H9 (cell line): Measurements from ENCODE around the gene UBR2. TPM values are rescaled to one million over a fixed set of nuclear protein-coding genes. Genes with fewer than 3 reads are reported as not detected.

Experiments used
- DNase-seq: peaks from one replicate; pipeline ENCODE4 v3.0.0-alpha.2; 2017
- H2AFZ ChIP-seq: one replicate; pipeline ENCODE4 v1.6.1; 2013; ENCODE audit warnings: mild to moderate bottlenecking, low read length, control low read depth, moderate library complexity
- H2AK5ac ChIP-seq: 2 replicates; pipeline ENCODE4 v1.6.1; 2013; ENCODE audit warnings: low read length, control low read depth, mixed read lengths; ENCODE audit not compliant: insufficient read length
- H2BK120ac ChIP-seq: one replicate; pipeline ENCODE4 v1.6.1; 2013; ENCODE audit warnings: low read depth, mild to moderate bottlenecking, low read length, control low read depth, inconsistent platforms; ENCODE audit not compliant: poor library complexity, severe bottlenecking
- H2BK12ac ChIP-seq: 2 replicates; pipeline ENCODE4 v1.6.1; 2013; ENCODE audit warnings: low read length, control low read depth, mixed read lengths, low read depth; ENCODE audit not compliant: insufficient read length
- H2BK15ac ChIP-seq: 2 replicates; pipeline ENCODE4 v1.6.1; 2013; ENCODE audit warnings: low read depth, low read length, control low read depth
- H2BK20ac ChIP-seq: one replicate; pipeline ENCODE4 v1.6.1; 2013; ENCODE audit warnings: low read depth, mild to moderate bottlenecking, low read length, control low read depth, inconsistent platforms; ENCODE audit not compliant: poor library complexity, severe bottlenecking
- H2BK5ac ChIP-seq: 2 replicates; pipeline ENCODE4 v1.6.1; 2013; ENCODE audit warnings: low read length, control low read depth, mixed read lengths; ENCODE audit not compliant: insufficient read length
- H3K14ac ChIP-seq: 2 replicates; pipeline ENCODE4 v1.6.1; 2013; ENCODE audit warnings: low read length, control low read depth; ENCODE audit not compliant: insufficient read depth
- H3K18ac ChIP-seq: 2 replicates; pipeline ENCODE4 v1.6.1; 2013; ENCODE audit warnings: low read depth, mild to moderate bottlenecking, mixed read lengths, low read length, control low read depth; ENCODE audit not compliant: insufficient read length
- H3K23ac ChIP-seq: 2 replicates; pipeline ENCODE4 v1.6.1; 2013; ENCODE audit warnings: low read length, control low read depth, mixed read lengths, low read depth; ENCODE audit not compliant: insufficient read length
- H3K23me2 ChIP-seq: 2 replicates; pipeline ENCODE4 v1.6.1; 2013; ENCODE audit warnings: low read depth, mild to moderate bottlenecking, mixed read lengths, low read length, control low read depth; ENCODE audit not compliant: insufficient read length, poor library complexity, severe bottlenecking
- H3K27ac ChIP-seq: 2 replicates; pipeline ENCODE4 v1.5.1; 2013; ENCODE audit warnings: low read length, control low read depth, mixed read lengths, low read depth; ENCODE audit not compliant: insufficient read length
- H3K27me3 ChIP-seq: 2 replicates; pipeline ENCODE4 v1.6.1; 2013; ENCODE audit warnings: low read length, control low read depth, inconsistent platforms; ENCODE audit not compliant: insufficient read depth
- H3K4ac ChIP-seq: 2 replicates; pipeline ENCODE4 v1.6.1; 2013; ENCODE audit warnings: low read depth, mild to moderate bottlenecking, control low read depth, inconsistent platforms, low read length, moderate library complexity
- H3K4me1 ChIP-seq: 2 replicates; pipeline ENCODE4 v1.6.1; 2013; ENCODE audit warnings: low read length, control low read depth, inconsistent platforms; ENCODE audit not compliant: insufficient read depth
- H3K4me2 ChIP-seq: 2 replicates; pipeline ENCODE4 v1.6.1; 2013; ENCODE audit warnings: low read length, control low read depth, mixed read lengths; ENCODE audit not compliant: insufficient read length, insufficient read depth
- H3K56ac ChIP-seq: 2 replicates; pipeline ENCODE4 v1.6.1; 2013; ENCODE audit warnings: low read depth, mild to moderate bottlenecking, mixed read lengths, low read length, control low read depth; ENCODE audit not compliant: insufficient read length
- H3K79me1 ChIP-seq: 2 replicates; pipeline ENCODE4 v1.6.1; 2013; ENCODE audit warnings: low read depth, mild to moderate bottlenecking, moderate library complexity, low read length, control low read depth, inconsistent platforms; ENCODE audit not compliant: insufficient read depth, poor library complexity, severe bottlenecking
- H3K79me2 ChIP-seq: 2 replicates; pipeline ENCODE4 v1.6.1; 2013; ENCODE audit warnings: low read length, control low read depth, inconsistent platforms; ENCODE audit not compliant: insufficient read depth
- H3K9ac ChIP-seq: 2 replicates; pipeline ENCODE4 v1.6.1; 2013; ENCODE audit warnings: low read length, control low read depth, mixed read lengths; ENCODE audit not compliant: insufficient read length; ENCODE audit errors: extremely low read depth
- H3K9me3 ChIP-seq: one replicate; pipeline ENCODE4 v1.6.1; 2013; ENCODE audit warnings: low read depth, low read length, inconsistent platforms; ENCODE audit not compliant: control insufficient read depth
- H3T11ph ChIP-seq: one replicate; pipeline ENCODE4 v1.6.1; 2013; ENCODE audit warnings: mild to moderate bottlenecking, low read length, control low read depth, inconsistent platforms
- H4K20me1 ChIP-seq: one replicate; pipeline ENCODE4 v1.6.1; 2013; ENCODE audit not compliant: control insufficient read depth, insufficient read length, insufficient read depth
- H4K5ac ChIP-seq: 2 replicates; pipeline ENCODE4 v1.6.1; 2013; ENCODE audit warnings: low read depth, mild to moderate bottlenecking, mixed read lengths, low read length, control low read depth; ENCODE audit not compliant: insufficient read length
- H4K8ac ChIP-seq: replicated peaks from 2 replicates; pipeline ENCODE4 v1.6.1; 2013; ENCODE audit warnings: low read length, control low read depth, mixed read lengths, low read depth; ENCODE audit not compliant: insufficient read length
- H4K91ac ChIP-seq: 2 replicates; pipeline ENCODE4 v1.6.1; 2013; ENCODE audit warnings: low read depth, mild to moderate bottlenecking, moderate library complexity, mixed read lengths, low read length, control low read depth; ENCODE audit not compliant: insufficient read length
- H3K27ac Mint-ChIP-seq, 3 experiments: 2 replicates in 2 of 3; 3 replicates in 1 of 3; pipeline ENCODE4 v1.8.0; 2020 to 2021; ENCODE audit warnings: mixed read lengths in 3 of 3, mild to moderate bottlenecking in 1 of 3, moderate library complexity in 1 of 3
- H3K27me3 Mint-ChIP-seq: 2 replicates; pipeline ENCODE4 v1.8.0; 2021; ENCODE audit warnings: low read depth, mild to moderate bottlenecking, moderate library complexity, mixed read lengths
- H3K36me3 Mint-ChIP-seq, 3 experiments: 2 replicates in 2 of 3; 3 replicates in 1 of 3; pipeline ENCODE4 v1.8.0; 2020 to 2021; ENCODE audit warnings: low read depth in 3 of 3, mixed read lengths in 3 of 3; ENCODE audit not compliant: insufficient read depth in 1 of 3
- H3K4me1 Mint-ChIP-seq, 2 experiments: 2 replicates each; pipeline ENCODE4 v1.8.0; 2020; ENCODE audit warnings: mixed read lengths in 2 of 2
- H3K4me3 Mint-ChIP-seq, 2 experiments: 2 replicates in 1 of 2; 3 replicates in 1 of 2; pipeline ENCODE4 v1.8.0; 2020 to 2021; ENCODE audit warnings: mild to moderate bottlenecking in 2 of 2, mixed read lengths in 2 of 2, moderate library complexity in 1 of 2
- H3K9me3 Mint-ChIP-seq, 2 experiments: 2 replicates in 1 of 2; 3 replicates in 1 of 2; pipeline ENCODE4 v1.8.0; 2020; ENCODE audit warnings: mild to moderate bottlenecking in 2 of 2, mixed read lengths in 2 of 2, moderate library complexity in 1 of 2
- CTCF ChIP-seq: fragments of 200-600 bp; sonication (generic); conservative IDR thresholded peaks from 3 replicates; pipeline ENCODE4 v1.8.0; 2021; ENCODE audit warnings: antibody characterized with exemption, mild to moderate bottlenecking
- WGBS: extraction: QIAGEN DNeasy Blood & Tissue Kit; methylation state at CpG from one replicate; pipeline ENCODE4 v1.1.7; 2013; ENCODE audit warnings: missing lambda C conversion rate, low lambda C conversion rate, mixed read lengths; ENCODE audit not compliant: insufficient read length; ENCODE audit errors: extremely low coverage; 5-methylcytosine and 5-hydroxymethylcytosine counted together
- total RNA-seq: library from RNA; stranded (reverse); gene quantifications from 2 replicates; pipeline ENCODE4 v1.2.1, GENCODE V29; 2021

The UBR2 gene
- total RNA-seq, 1 experiment from 2014 or later = 18.7 TPM

GRCh38 chr6:42527204-42527603 is 36.6 kb upstream of the UBR2 start:
- no peak for TF ChIP-seq CTCF
- Histone ChIP-seq H4K8ac (no peak overlapping the region), H2BK120ac (no peak overlapping the region), H2BK5ac (no peak overlapping the region), H4K5ac (no peak overlapping the region), H3K4ac (no peak overlapping the region), H3K27me3 (no peaks in the 10 kb centered on the region), H3T11ph (no peak overlapping the region), H3K23ac (no peak overlapping the region), H2BK20ac (no peak overlapping the region), H2BK15ac (no peak overlapping the region), H2BK12ac (no peak overlapping the region), H3K23me2 (no peaks in the 10 kb centered on the region), H3K9ac (no peak overlapping the region), H2AFZ (no peak overlapping the region), H3K14ac (no peak overlapping the region), H4K20me1 (no peaks in the 10 kb centered on the region), H3K27ac (no peak overlapping the region), H3K4me1 (no peaks in the 10 kb centered on the region), H3K18ac (no peak overlapping the region), H4K91ac (no peak overlapping the region), H3K56ac (no peak overlapping the region), H3K4me2 (no peak overlapping the region), H3K79me1 (no peaks in the 10 kb centered on the region), H3K9me3 (no peaks in the 10 kb centered on the region), H2AK5ac (no peak overlapping the region), H3K79me2 (no peaks in the 10 kb centered on the region)
- Mint-ChIP-seq H3K27ac (no peak overlapping the region), H3K9me3 (no peaks in the 10 kb centered on the region), H3K4me3 (no peak overlapping the region), H3K36me3 (no peaks in the 10 kb centered on the region), H3K27me3 (peaks cover 1% of the 10 kb centered on the region; the same call in 1 of the 2 replicates), H3K4me1 (no peaks in the 10 kb centered on the region)
- WGBS = no CpG with 5 or more reads among the region's 1 CpG
- DNase-seq = no peak
